HCT116 (cell line): ENCODE data around the gene IMMP2L. TPM values are rescaled to one million over a fixed set of nuclear protein-coding genes. Genes with fewer than 3 reads are reported as not detected.

Experiments
- ATAC-seq: fragments of 200-7000 bp; cut with Tn5 transposase; 2 replicates; pipeline ENCODE4 v1.9.1; 2020; ENCODE audit warnings: mild to moderate bottlenecking, moderate library complexity
- BruUV-seq: library from RNA; stranded (reverse); fragments of 400-500 nt; replicated peaks from 2 replicates; lab custom pipeline; 2021; lab: Mats Ljungman, UMichigan
- CTCF ChIA-PET: fragments of 300-600 bp; sonication (Branson Sonifier 250); formaldehyde crosslinking; loops from one replicate; lab custom pipeline; 2021; ENCODE audit warnings: antibody characterized with exemption; lab: Charles Lee
- POLR2A ChIA-PET: fragments of 300-600, 350-600 bp; sonication (Branson Sonifier 250); formaldehyde crosslinking; loops from one replicate; lab custom pipeline; 2021; ENCODE audit warnings: antibody characterized with exemption; lab: Charles Lee
- RAD21 ChIA-PET, 2 experiments: fragments of 300-600 bp; sonication (Branson Sonifier 250); formaldehyde crosslinking; loops; one replicate each; lab custom pipeline; 2023; ENCODE audit warnings: low total read pairs in 2 of 2; ENCODE audit not compliant: uncharacterized antibody in 2 of 2, unreplicated experiment in 2 of 2, low non-redundant PET in 1 of 2; lab: Charles Lee
- DNase-seq: peaks from one replicate; pipeline ENCODE4 v3.0.0-alpha.2; 2010; ENCODE audit warnings: low read depth, low spot score
- H2AFZ ChIP-seq: fragments of 200-600 bp; shearing (Covaris generic), sonication (generic); 2 replicates; pipeline ENCODE4 v1.6.1; 2017; ENCODE audit warnings: low read depth, mixed run types, mixed read lengths, antibody characterized with exemption, low read length; ENCODE audit not compliant: poor library complexity, severe bottlenecking
- H3K27ac ChIP-seq: 2 replicates; pipeline ENCODE4 v1.5.1; 2012; ENCODE audit warnings: low read depth, low read length
- H3K27me3 ChIP-seq: fragments of 200-600 bp; sonication (generic); 2 replicates; pipeline ENCODE4 v1.6.1; 2016; ENCODE audit warnings: mixed run types, low read length, mixed read lengths; ENCODE audit not compliant: insufficient read depth
- H3K36me3 ChIP-seq, 2 experiments: fragments of 200-500 bp in 1 of 2; fragments of 200-600 bp in 1 of 2; sonication (Bioruptor generic) in 1 of 2; sonication (generic) in 1 of 2; 2 replicates each; pipeline versions ENCODE4 v1.5.1 to v1.6.1; 2014 to 2016; ENCODE audit warnings: low read length in 2 of 2, inconsistent platforms in 1 of 2, mixed read lengths in 1 of 2, mixed run types in 1 of 2; ENCODE audit not compliant: insufficient read depth in 2 of 2, control insufficient read depth in 1 of 2
- H3K4me1 ChIP-seq, 2 experiments: fragments of 200-600 bp in 1 of 2; sonication (generic) in 1 of 2; 2 replicates each; pipeline versions ENCODE4 v1.5.1 to v1.6.1; 2012 to 2017; ENCODE audit warnings: low read length in 2 of 2, inconsistent platforms in 1 of 2, mild to moderate bottlenecking in 1 of 2, mixed read lengths in 1 of 2, mixed run types in 1 of 2, moderate library complexity in 1 of 2; ENCODE audit not compliant: insufficient read depth in 2 of 2, control insufficient read depth in 1 of 2
- H3K4me2 ChIP-seq: fragments of 200-600 bp; sonication (generic); 2 replicates; pipeline ENCODE4 v1.6.1; 2017; ENCODE audit warnings: mixed run types, low read length, mixed read lengths
- H3K4me3 ChIP-seq, 2 experiments: fragments of 200-600 bp in 1 of 2; sonication (generic) in 1 of 2; replicated peaks in 1 of 2; 2 replicates each; pipeline ENCODE4 v1.5.1; 2011 to 2016; ENCODE audit warnings: low read length in 2 of 2, control low read depth in 1 of 2, low read depth in 1 of 2, mild to moderate bottlenecking in 1 of 2, mixed read lengths in 1 of 2, mixed run types in 1 of 2
- H3K79me2 ChIP-seq: fragments of 200-600 bp; sonication (generic); 2 replicates; pipeline ENCODE4 v1.6.1; 2017; ENCODE audit warnings: mild to moderate bottlenecking, mixed run types, low read length, moderate library complexity, mixed read lengths; ENCODE audit not compliant: insufficient read depth
- H3K9ac ChIP-seq: fragments of 200-600 bp; sonication (generic); 2 replicates; pipeline ENCODE4 v1.6.1; 2016; ENCODE audit warnings: low read length, mixed read lengths
- H3K9me2 ChIP-seq: fragments of 200-600 bp; sonication (generic), shearing (Covaris generic); 2 replicates; pipeline ENCODE4 v1.6.1; 2017; ENCODE audit warnings: mixed run types, mild to moderate bottlenecking, moderate library complexity; ENCODE audit not compliant: insufficient read depth
- H3K9me3 ChIP-seq, 2 experiments: fragments of 200-500 bp in 1 of 2; fragments of 200-600 bp in 1 of 2; sonication (Bioruptor generic) in 1 of 2; sonication (generic) in 1 of 2; 2 replicates each; pipeline ENCODE4 v1.6.1; 2014 to 2017; ENCODE audit warnings: low read length in 2 of 2, mixed read lengths in 2 of 2, inconsistent platforms in 1 of 2, low read depth in 1 of 2, mild to moderate bottlenecking in 1 of 2, mixed run types in 1 of 2, moderate library complexity in 1 of 2; ENCODE audit not compliant: control insufficient read depth in 1 of 2, insufficient read depth in 1 of 2
- H4K20me1 ChIP-seq: fragments of 200-600 bp; sonication (generic), shearing (Covaris generic); 2 replicates; pipeline ENCODE4 v1.6.1; 2017; ENCODE audit warnings: mixed run types, mild to moderate bottlenecking, moderate library complexity; ENCODE audit not compliant: insufficient read depth
- ATF3 ChIP-seq: IDR thresholded peaks from 2 replicates; pipeline ENCODE4 v1.6.1; 2012
- CEBPB ChIP-seq: IDR thresholded peaks from 2 replicates; pipeline ENCODE4 v1.6.1; 2012; ENCODE audit warnings: low read depth
- EGR1 ChIP-seq: IDR thresholded peaks from 2 replicates; pipeline ENCODE4 v1.6.1; 2012; ENCODE audit warnings: low read depth
- EZH2 ChIP-seq: fragments of 200-600 bp; sonication (generic); IDR thresholded peaks from 2 replicates; pipeline ENCODE4 v1.6.1; 2017; ENCODE audit warnings: antibody characterized with exemption, mixed run types
- JUND ChIP-seq: IDR thresholded peaks from 2 replicates; pipeline ENCODE4 v1.6.1; 2012
- MAX ChIP-seq: IDR thresholded peaks from 2 replicates; pipeline ENCODE4 v1.6.1; 2012
- POLR2A ChIP-seq: IDR thresholded peaks from 2 replicates; pipeline ENCODE4 v1.7.0; 2011; ENCODE audit warnings: borderline replicate concordance; ENCODE audit not compliant: insufficient read depth, insufficient read length; ENCODE audit errors: extremely low read depth
- SIN3A ChIP-seq: IDR thresholded peaks from 2 replicates; pipeline ENCODE4 v1.6.1; 2012; ENCODE audit warnings: low read depth
- SRF ChIP-seq: IDR thresholded peaks from 2 replicates; pipeline ENCODE4 v1.6.1; 2012; ENCODE audit warnings: low read depth
- TCF7L2 ChIP-seq: IDR thresholded peaks from 2 replicates; pipeline ENCODE4 v1.7.0; 2011; ENCODE audit warnings: borderline replicate concordance, inconsistent platforms; ENCODE audit not compliant: insufficient read depth, insufficient read length; ENCODE audit errors: extremely low read depth
- YY1 ChIP-seq: IDR thresholded peaks from 2 replicates; pipeline ENCODE4 v1.6.1; 2011; ENCODE audit warnings: low read length, low read depth, moderate library complexity, mild to moderate bottlenecking; ENCODE audit not compliant: insufficient replicate concordance; ENCODE audit errors: extremely low read depth
- ZBTB33 ChIP-seq: IDR thresholded peaks from 2 replicates; pipeline ENCODE4 v1.6.1; 2011; ENCODE audit warnings: mild to moderate bottlenecking, low read length, moderate library complexity; ENCODE audit not compliant: insufficient replicate concordance; ENCODE audit errors: extremely low read depth
- ZFX ChIP-seq: fragments of 450-650 bp; IDR thresholded peaks from 2 replicates; pipeline ENCODE4 v1.6.1; 2017
- ZNF274 ChIP-seq: fragments of 200-500 bp; sonication (Bioruptor generic); IDR thresholded peaks from 2 replicates; pipeline ENCODE4 v1.6.1; 2014; ENCODE audit warnings: mild to moderate bottlenecking, low read depth, low read length, inconsistent platforms
- intact Hi-C: fragments of 100-400 bp; cut with micrococcal nuclease; formaldehyde crosslinking; loops from 2 replicates; pipeline ENCODE4 v1.10.0; 2022
- total RNA-seq: library from RNA; stranded (reverse); gene quantifications from one replicate; pipeline ENCODE4 v1.2.1, GENCODE V29; 2021; ENCODE audit not compliant: unreplicated experiment

The IMMP2L gene
- total RNA-seq, 1 experiment from 2014 or later: 21.1 TPM

- TF ChIP-seq ATF3 (no peak), ZFX (no peak), JUND (no peak), SIN3A (no peak), SRF (no peak), ZNF274 (no peak), EGR1 (no peak), CEBPB (no peak), ZBTB33 (no peak), POLR2A (no peak), MAX (no peak), TCF7L2 (no peak), YY1 (no peak), EZH2 (no peak)
- ATAC-seq: no peak
- Histone ChIP-seq H3K4me3 (no peak overlapping the region), H3K4me2 (no peak overlapping the region), H3K9me2 (no peaks in the 10 kb centered on the region), H3K27me3 (no peaks in the 10 kb centered on the region), H2AFZ (no peak overlapping the region), H3K4me1 (no peaks in the 10 kb centered on the region), H3K36me3 (no peaks in the 10 kb centered on the region), H3K79me2 (no peaks in the 10 kb centered on the region), H3K27ac (no peak overlapping the region), H3K9ac (no peak overlapping the region), H4K20me1 (no peaks in the 10 kb centered on the region), H3K9me3 (no peaks in the 10 kb centered on the region)
- DNase-seq: no peak
- intact Hi-C loops: no loop called here
- RAD21 ChIA-PET: no interaction called here
- POLR2A ChIA-PET: no interaction called here
- CTCF ChIA-PET: interaction anchor here (2.1 kb wide), 1 partner anchor 9 kb away, joined by 6 read pairs; no protein-coding TSS in a partner anchor
- BruUV-seq: no TSS peak
Measured at GRCh38 chr7:111108000-111108399, 454.3 kb downstream of the IMMP2L start.
